Measurements from ENCODE around the gene MRPS2.

MRPS2 gene

DNA sequence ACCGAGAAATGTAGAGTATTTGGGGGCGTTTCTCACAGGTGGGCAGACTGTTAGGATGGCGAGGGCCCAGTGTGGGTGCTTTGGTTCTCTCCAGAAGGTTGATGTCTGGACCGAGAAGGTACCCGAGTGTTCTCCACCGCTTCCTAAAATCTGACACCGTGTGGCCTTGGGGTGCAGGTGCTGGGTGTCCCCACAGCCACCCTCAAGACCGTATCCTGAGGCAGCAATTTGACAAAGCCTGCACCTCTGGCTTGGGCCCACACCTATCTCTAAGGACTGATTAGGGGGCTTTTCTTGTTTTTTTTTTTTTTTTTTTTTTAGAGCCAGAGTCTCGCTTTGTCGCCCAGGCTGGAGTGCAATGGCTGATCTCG is 19.6 kb upstream of the MRPS2 start:
- no peak for DNase-seq

DNA sequence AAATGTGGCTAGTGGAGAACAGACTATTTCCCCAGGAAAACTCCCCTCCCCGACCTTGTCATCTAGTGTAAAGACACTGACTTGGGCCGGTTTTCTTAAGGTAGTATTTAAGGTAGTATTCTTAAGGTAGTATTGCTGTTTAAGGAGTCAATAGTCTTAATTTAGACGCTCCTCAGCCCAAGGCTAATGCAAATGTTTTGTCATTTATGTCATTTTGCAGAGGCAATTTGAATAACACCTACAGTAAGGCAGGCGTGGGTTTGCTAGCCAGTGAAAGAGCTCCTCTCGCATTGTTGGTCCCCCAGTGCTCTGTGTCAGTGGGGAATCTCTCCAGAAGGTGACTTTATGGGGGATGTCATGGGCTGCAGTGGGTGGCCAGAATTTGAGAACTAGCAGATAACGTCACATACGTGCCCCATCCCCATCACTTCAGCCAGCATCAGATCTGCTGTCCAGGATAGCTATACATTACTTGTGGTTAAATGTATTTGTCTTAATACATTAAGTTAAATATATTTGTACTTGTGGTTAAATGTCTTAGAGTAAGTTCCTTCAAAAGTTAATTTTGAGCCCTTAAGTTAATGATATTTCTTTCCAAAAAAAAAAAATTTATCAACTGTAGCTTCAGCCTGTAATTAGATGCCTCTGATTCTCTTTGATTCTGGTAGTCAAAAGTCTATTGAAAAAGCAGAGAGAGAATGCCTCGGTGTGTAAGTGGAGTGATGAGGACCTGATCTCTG is 18.3 kb upstream of the MRPS2 start:
- no peak for DNase-seq

DNA sequence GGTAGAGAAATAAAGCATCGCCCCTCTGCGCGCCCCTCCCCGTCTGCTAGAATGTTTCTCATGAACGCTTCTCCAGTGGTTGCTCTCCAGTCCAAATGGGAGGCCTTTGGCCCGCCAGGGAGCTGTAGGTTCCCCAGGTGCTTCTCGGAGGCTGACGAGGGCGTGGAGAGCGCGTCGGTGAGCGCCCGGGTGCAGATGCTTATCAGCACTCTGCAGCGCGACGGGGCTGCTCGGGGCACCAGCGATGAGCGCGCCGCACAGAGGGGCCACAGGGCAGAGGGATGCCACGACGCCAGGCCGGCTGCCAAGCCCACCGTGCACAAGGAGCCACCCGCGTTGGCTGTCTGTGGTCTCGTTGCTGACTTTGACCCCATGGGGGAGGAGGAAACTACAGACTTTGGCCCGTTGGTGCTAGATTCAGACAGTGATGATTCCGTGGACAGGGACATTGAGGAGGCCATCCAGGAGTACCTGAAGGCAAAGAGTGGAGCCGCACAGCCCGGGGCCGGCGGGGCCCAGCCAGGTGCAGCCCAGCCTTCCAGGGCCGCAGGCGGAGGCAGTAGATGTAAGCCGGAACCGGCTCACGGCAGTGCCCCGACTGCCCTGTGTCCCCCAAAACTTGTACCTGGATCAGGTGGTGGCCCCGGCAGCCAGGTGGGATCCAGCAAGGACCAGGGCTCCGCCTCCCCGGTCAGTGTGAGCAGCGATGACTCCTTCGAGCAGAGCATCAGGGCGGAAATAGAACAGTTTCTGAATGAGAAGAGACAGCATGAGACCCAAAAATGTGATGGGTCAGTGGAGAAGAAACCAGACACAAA is 15.8 kb upstream of the MRPS2 start:
- no peak for DNase-seq

DNA sequence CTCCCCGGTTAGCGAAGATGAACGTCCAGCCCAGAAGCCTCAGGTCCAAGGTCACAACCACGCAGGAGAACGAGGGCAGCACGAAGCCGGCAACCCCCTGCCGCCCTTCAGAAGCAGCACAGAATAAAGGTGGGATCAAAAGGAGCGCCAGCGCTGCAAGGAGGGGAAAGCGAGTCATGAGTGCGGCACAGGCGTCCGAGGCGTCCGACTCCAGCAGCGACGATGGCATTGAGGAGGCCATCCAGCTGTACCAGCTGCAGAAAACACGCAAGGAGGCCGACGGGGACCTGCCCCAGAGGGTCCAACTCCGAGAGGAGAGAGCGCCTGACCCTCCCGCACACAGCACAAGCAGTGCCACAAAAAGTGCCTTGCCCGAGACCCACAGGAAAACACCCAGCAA is 15.1 kb upstream of the MRPS2 start:
- DNase-seq = no peak

DNA sequence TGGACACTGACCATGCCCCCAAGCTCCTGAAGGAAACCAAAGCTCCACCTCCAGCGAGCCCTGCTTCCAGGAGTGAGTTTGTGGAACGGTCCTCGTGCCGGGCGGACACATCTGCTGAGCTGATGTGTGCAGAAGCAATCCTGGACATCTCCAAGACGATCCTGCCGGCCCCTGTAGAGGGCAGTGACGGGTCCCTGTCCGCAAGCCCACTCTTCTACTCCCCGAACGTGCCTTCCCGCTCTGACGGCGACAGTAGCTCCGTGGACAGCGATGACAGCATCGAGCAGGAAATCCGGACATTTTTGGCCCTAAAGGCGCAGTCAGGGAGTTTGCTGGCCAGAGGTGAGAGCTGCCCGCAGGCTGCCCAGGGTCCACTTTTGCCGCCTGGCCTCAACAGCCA is 14.7 kb upstream of the MRPS2 start:
- DNase-seq = no peak

DNA sequence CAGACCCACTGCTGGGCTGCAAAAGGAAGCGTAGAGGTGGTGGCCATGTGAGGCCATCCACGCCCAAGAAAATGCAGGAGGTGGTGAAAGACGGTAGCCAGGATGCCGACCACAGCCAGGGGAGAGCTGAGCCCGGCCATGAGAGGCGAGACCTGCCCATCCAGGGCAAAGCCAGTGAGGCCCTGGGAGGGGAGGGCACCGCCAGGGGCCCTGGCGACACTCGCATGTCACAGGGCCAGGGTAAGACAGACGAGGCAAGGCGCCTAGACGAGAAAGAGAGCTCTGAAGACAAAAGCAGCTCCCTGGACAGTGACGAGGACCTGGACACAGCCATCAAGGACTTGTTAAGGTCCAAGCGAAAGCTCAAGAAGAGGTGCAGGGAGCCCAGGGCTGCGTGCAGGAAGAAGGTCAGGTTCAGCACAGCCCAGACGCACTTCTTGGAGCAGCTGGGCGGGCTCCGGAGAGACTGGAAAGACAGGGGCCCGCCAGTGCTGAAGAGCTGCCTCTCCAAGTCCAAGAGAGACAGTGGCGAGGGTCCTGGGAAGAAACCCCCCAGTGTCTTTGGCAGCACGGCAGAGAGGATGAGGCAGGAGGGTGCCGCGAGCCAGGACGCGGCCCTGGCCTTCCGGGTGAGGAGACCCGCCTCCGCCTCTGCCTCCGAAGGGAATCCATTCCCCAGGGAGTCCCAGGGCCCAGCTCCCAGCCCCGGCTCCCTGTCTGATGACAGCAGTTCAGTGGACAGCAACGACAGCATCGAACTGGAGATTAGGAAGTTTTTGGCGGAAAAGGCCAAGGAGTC is 14.0 kb upstream of the MRPS2 start:
- no peak for DNase-seq

DNA sequence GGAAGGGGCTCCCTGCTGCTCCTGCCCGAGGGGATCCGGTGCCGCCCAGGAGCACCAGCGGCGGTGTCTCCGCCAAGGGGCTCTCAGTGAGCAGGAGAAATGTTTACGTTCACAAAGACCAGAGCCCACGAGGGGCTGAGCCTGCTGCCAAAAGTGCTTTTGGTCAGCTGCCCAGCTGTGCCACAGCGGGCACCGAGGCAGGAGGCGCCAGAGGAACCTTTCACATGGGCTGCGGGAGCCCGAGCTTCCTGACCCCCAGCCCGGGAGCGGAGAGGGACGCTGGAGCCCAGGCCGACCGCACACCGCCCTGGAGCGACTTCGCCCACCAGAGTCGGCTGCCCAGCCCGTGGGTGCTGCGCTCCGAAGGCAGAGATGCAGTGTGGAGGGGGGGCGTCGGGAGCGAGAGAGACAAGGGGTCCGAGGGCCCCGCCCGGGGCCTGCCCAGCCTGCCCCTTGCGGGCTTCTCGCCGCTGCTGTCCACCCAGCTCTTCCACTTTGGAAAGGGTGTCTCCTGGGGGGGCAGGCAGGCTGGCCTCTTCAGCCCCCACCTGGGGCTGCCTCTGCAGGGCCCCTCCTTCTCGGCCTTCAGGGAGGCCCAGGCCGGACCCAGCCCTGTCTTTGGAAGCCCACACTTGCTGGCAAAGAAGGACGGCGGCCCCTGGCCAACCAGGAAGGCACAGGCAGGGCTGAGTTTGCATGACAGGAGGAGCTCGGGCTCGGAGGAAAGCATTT is 13.0 kb upstream of the MRPS2 start:
- no peak for DNase-seq

DNA sequence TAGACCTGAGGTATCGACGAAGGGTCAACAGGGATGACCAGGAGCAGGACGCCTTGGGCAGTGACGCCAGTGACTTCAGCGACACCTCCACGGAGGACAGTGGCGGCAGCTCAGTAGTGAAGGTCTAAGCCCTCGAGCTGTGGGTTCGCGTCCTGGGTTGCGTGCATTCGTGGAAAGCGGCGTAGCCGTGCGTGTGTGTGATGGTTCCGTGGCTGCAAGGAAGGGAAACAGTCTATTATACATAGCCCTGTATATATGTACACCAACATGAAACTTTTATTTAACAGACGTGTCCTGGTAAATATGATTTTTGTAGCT is 12.5 kb upstream of the MRPS2 start:
- DNase-seq = no peak

DNA sequence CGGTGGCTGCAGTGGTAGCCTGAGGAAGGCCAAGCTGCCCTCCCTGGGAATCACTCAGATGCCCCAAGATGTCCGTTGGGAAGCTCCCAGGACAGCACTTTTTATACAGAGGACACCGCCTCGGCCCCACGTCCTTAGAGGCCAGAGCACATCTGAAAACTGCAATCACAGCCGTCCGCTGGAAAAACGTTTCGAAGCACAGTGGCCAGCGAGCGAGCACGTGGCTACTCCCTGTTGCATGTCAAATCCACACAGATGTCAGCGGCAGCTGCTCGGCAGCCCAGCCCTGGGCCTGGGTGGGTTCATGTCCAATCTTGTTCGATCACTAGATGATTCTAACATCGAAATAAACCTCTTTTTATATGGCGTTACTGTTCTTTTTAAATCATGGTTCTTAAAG is 12.0 kb upstream of the MRPS2 start:
- DNase-seq = no peak

DNA sequence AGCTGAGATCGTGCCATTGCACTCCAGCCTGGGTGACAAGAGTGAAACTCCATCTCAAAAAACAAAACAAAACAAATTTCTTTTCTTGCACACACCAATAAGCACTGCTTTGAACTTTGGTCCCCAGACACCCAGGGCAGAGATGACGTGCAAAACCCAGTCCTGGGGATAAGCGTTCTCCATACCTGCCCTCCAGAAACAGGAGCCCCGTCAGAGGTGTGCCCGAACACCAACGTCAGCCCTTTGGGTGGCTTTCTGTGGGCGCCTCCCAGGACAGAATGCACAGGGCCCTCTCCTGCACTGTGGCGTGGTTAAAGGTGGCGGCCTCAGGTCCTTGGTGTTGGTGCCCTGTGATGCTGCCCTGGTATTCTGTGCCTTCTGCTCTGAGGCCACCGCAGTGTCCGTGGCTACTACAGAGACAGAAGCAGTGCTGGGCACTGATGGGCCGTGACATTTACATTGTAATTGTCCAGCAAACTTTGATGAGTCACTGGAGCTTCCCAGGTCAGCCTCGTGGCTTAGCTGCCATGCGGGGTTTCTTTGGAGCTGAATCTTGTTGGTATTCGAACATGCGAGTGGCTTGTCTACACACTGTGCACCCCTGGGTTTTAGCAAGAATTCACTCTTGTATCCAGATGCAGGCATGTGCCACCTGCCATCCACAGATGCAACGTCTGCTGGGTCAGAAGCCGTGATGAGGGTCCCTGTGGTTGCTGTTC is 11.1 kb upstream of the MRPS2 start:
- DNase-seq = no peak

DNA sequence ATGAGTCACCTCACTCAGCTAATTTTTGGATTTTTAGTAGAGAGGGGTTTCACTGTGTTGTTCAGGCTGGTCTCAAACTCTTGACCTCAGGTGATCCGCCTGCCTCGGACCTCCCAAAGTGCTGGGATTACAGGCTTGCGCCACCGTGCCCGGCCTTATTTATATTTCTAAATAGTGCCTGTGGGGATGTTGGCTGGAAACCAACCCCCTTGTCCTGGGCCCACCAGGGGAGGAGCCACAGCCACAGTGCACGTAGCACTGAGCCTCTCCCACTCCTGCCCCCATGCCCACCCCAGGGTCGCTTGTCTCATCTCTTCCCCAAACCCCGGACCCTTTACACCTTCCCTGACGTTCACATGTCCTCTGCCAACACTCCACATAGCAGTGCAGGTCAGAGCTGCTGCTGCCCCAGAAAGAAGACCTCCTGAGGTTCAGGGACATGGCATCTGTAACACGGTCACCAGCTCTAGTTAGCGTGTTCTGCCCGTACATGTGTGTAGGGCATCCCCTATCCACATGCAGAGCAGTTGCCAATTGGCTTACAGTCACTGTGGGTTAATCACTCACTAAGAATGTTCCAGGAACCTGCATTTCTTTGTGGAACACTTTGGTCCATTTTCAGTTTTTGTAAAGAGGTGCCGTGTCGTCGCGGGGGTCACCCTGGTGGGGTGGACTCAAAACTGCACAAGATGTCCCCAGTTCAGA is 10.2 kb upstream of the MRPS2 start:
- no peak for DNase-seq

DNA sequence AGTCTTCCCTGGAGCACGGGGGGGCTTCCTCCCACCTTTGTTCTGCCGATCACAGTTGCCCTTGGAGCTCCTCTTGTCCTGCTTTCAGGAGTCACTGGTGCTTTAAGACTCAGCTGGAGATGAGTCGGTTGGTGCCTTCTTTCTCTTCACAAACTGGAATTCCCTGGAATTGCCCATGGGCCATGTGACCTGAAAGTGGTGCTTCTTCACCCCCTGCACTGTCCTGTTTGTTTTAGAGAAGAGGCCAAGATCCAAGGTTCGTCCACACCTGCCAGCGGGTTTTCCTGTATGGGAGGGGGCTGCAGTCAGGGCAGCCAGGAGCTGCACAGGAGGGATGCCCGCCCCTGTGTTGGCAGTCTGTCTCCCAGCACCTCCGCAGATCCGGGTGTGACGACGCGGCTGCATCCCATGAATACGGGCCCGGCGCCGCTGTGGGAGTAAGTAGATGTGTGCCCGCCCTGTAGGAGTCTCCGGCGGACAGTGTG is 9.5 kb upstream of the MRPS2 start:
- no peak for DNase-seq

DNA sequence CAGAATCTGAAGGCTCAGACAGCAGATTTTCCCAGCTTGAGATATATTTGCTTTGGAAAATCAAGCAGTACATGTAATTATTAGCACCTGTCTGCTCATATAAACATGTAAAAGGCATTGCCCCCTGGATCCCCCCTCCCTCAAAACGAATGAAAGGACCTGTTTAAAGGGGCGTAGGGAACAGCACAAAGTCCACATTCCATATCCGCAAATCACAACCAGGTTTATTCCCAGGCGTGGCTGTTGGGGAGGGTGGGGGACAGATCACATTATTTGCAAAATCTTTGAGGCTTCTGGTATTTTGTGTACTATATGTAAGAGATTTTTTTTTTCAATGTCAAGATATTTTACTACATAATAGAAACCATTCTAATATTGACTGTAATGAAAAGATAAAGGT is 8.7 kb upstream of the MRPS2 start:
- DNase-seq = no peak

DNA sequence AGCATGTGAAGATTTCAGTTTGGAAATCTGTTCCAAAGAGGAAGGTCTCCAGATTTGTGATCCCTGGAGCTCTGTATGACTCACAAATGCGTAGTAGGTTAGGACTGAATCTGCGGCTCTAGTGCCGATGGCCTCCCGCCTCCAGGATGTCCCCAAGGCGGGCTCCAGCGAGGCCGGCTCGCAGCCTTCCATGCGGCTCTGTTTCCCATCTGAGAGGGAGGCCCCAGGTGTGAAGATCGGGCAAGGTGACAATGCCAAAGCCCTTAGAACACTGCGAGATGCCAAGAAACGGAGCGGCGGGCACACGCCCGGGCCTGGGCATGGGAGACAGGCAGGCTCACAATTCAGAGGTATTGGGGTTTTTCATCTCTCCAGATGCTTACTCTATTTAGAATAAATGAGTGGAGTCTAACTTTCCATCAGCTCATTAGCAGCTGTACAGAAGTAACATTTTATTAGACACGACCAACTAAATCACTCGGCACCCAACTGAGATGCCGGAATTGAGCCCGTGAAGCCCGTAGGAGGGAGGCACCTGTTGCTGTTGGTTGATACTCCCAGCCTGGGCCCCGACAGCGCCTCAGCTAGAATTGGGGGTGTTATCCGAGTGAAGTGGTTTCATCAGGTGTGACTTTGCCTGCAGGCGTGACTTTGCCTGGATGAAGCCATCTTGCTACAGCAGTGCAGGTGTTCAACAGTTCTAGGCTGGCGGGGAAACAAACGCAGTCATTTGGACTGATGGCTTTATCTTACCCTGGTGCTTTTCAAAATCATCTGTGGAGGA is 7.4 kb upstream of the MRPS2 start:
- DNase-seq = no peak

DNA sequence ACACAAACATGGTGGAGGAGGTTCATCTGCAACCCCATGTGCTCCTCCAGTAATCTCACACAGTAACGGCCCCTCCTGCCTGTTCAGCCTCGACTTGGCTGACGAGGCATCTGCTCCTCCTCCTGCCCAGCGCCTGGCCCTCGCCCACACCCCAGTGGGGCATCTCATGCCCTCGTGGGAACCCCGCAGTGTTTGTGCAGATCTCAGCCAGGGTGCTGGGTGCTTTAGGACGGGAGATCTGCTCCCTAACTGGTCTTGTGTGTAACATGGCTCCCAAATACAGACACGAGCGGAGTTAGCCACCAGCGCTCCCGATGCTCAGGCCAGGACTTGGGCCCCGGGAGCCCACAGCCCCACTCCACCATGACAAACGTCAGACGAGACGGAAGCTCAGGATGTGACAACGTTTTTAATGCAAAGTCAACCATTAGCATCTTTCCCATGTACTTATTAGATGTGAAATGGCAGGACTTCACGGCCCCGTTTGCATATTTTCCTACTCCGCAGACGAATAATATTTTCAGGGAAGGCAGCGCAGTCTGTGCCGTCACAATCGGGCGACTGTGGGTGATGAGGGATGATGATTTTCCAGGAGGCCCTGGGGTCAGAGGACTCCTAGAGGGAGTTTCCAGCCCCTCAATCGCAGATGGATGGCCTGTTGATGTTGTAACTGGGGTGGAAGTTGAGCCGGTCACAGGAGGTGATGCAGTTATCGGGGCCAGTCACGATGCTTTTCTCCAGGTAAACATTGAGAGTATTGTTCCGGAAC is 5.5 kb upstream of the MRPS2 start:
- no peak for DNase-seq

DNA sequence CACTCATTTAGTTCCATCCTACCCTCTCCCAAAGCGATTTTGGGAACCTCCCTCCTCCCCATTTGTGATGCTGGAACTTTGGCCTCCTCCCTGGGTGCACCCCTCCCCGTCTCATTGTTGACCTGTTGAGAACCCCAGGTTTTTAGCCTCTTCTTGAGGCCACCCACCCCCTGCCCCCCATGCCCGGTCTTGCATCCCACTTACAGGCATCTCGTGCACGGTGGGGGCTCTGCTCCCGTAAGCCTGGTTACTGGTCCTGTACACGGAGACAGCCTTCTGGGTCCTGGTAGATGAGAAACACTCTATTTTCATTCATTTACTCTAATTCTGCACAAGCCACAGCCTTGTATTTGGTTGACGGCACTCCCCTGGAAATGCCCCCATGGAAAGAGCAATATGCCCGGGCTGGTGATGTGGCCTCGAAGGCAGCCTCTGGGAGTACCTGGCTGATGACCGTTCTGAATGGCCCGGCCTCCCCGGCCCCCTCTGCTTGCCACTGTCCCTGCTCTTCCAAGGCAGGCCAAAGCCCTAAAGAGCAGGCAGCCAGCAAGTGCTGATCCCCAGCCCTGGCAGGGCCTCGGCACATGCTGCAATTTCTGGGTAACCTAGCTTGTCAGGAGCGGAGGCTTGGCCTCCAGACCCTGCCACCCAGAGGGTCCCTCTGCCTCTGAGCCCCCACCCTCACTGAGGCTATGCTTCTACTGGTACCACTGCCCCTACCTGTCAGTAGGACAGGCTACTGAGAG is 1.9 kb upstream of the MRPS2 start:
- no peak for DNase-seq

DNA sequence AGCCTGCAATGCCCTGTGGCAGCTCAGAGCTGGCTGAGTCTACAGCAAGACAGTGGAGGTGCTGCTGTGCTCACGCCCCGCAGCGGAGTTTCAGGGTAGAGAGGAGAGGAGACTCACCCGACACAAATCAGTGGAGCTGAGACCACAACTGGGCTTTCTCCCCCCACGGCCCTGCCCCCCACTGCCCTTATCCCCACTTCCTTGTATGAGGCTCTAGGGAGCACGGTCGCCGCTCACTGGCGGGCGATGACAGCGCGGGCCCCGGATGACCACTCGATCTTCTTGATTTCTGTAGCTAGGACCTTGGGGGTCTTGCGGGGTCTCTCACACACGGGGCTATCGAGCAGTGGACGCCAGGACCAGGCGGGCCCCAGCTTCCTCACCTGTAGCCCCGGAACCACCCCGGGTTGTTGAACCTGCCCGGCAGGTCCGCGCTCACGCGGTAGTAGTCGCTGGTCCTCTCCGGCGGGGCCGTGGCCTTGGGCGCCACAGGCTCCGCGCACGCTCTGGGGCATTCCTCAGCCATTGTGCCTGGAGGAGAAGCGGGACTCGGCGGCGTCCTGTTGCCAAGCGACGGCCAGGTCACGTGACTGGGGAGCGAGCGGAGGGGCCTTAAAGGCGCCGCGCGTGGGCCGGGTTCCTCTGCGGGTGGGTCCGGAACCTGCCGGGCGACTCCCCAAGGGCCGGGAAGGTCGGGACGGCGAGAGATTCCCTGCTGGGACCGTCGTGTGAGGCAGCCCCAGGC is 984 bp upstream of the MRPS2 start:
- peak; percentile 74 for DNase-seq

DNA sequence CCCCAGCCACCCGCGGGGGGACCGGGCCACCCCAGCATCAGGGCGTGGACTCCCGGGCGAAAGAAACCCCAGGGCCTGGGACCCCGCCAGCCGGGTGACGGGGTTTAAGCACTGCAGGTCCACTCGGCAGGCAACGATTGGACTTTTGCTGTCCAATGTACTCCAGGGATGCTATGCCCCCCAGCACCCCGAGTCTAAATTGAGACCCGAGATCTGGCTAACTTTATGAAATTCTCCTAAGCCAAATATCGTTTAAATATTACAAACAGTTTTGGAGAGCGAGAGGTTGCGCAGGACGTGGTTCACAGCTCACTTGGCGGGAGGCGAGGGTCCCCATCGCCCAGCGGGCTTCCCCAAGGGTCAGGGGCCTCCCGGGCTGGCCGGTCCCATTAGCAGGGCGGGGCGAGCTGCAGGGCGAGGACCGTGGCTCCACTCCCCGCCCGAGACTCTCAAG is 384 bp upstream of the MRPS2 start:
- DNase-seq = no peak
